Activated T-cell treated with anti-CD3 and anti-CD28 coated beads, Interleukin-2, amount 50 U/mL, for 24 hours (primary cell): ENCODE results near the gene SHD.
"Not testable (repeated sequence)": the region's sequence is repeated elsewhere in the genome, so short reads cannot be mapped to it uniquely, and the experiment has no call there.

ENCODE experiments used
- DNase-seq: peaks from one replicate; pipeline ENCODE4 v3.0.0-alpha.2; 2020
- H3K27ac Mint-ChIP-seq: 2 replicates; pipeline ENCODE4 v1.8.0; 2020; ENCODE audit warnings: mild to moderate bottlenecking, mixed read lengths
- H3K27me3 Mint-ChIP-seq: 2 replicates; pipeline ENCODE4 v1.8.0; 2020; ENCODE audit warnings: mixed read lengths
- H3K36me3 Mint-ChIP-seq: 2 replicates; pipeline ENCODE4 v1.8.0; 2020; ENCODE audit warnings: low read depth, mixed read lengths
- H3K4me1 Mint-ChIP-seq: 2 replicates; pipeline ENCODE4 v1.8.0; 2020; ENCODE audit warnings: low read depth, mixed read lengths
- H3K4me3 Mint-ChIP-seq: 2 replicates; pipeline ENCODE4 v1.8.0; 2020; ENCODE audit warnings: mild to moderate bottlenecking, moderate library complexity, mixed read lengths
- H3K9me3 Mint-ChIP-seq: 2 replicates; pipeline ENCODE4 v1.8.0; 2020; ENCODE audit warnings: mixed read lengths

Gene SHD

DNA sequence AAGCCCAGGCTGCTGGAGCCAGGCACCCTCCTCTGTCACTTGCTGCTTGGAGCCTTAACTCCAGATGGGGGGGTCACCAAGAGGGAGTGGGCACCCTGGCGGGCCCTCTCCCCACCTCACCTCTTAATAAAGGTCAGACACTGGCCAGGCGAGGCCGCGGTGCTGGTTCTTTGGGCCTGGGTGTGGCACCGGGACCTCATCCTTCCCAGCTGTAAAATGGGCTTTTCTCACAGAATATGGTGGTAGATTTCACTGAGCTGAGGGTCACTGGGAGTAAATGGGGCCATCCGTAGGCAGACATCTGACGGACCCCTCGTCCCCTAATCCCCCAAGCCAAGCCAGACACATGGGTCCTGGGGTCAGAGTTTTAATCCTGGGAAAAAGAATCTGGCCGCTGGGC, 44.6 kb downstream of the SHD start:
- Mint-ChIP-seq H3K4me1 (peaks cover 21% of the 10 kb centered on the region), H3K27ac (no peak overlapping the region), H3K9me3 (no peaks in the 10 kb centered on the region), H3K27me3 (no peaks in the 10 kb centered on the region), H3K4me3 (no peak overlapping the region), H3K36me3 (peaks cover 2% of the 10 kb centered on the region)
- no peak for DNase-seq

DNA sequence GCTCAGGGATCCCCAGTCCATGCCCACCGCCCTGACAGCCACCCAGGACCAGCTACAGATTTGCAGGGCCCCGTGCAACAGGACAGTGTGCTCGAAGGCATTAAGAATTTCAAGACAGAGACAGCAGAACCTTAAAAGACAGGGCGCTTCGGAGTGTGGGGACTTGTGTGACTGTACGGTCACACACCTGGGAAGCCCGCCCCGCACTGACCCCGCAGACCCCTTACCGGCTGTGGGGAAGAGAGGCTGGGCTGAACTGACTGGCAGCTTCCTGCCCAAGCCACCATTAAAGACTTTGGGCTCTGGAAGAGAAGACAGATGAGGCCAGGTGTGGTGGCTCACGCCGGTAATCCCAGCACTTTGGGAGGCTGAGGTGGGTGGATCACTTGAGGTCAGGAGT, 45.2 kb downstream of the SHD start:
- Mint-ChIP-seq H3K9me3 (no peaks in the 10 kb centered on the region), H3K4me1 (peaks cover 24% of the 10 kb centered on the region), H3K36me3 (peaks cover 7% of the 10 kb centered on the region), H3K27me3 (no peaks in the 10 kb centered on the region), H3K4me3 (no peak overlapping the region), H3K27ac (peak overlapping the region; percentile 24)
- DNase-seq, result no peak

DNA sequence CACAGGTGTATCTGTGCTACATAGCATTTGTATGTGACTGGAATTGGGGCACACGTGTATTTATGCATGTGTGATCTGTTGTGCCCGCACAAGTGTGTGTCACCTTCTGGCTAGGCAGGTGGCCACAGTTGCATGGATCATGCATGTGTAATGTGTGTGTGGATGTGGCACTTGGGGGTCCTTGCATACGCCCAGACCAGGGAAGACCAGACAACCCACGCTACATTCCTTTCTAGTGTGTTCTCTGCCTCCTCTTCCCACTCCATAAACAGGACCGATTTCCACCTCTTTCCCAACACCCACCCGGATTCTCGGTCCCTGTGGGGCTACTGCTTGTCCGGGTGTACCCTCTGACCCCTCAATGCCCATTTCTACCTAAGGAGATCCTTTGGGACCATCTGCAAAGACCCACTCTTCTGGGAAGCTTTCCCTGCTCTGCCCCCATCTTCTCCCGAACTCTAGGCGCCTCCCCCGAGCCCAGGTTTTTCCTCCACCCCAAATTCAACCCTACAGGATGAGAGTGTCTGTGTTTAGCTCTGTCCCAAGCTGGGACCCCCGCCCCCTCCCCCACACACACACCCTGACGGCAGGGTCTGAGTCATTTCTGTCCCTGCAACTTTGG, 47.3 kb downstream of the SHD start:
- H3K4me1 Mint-ChIP-seq, result peaks cover 32% of the 10 kb centered on the region
- no peak for DNase-seq
- peaks cover 15% of the 10 kb centered on the region for H3K36me3 Mint-ChIP-seq
- H3K4me3 Mint-ChIP-seq, result peak overlapping the region; percentile 32
- H3K9me3 Mint-ChIP-seq, result no peaks in the 10 kb centered on the region
- no peaks in the 10 kb centered on the region for H3K27me3 Mint-ChIP-seq
- peak overlapping the region; percentile 10 for H3K27ac Mint-ChIP-seq

DNA sequence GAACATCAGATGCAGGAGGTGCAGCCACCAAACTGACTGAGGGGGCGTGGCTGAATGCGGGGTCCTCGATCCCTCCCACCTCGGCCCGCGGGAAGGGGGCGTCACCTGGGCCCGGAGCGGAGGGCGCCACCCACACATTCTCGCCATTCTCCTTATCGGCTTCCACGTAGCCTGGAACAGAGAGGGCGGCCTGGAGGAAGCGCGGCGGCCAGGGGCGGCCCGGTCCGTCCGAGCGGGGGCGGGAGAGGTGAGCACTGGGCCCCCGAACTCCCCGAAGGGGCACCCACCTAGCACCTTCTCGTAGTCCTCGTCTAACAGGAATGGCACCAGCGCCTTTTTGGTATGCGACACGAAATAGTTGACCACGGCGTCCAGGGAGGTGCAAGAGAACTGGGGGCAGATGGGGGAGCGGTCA, 47.8 kb downstream of the SHD start:
- Mint-ChIP-seq H3K4me3 (peak overlapping the region; percentile 67), H3K27ac (no peak overlapping the region), H3K36me3 (peaks cover 15% of the 10 kb centered on the region), H3K9me3 (no peaks in the 10 kb centered on the region), H3K4me1 (peaks cover 32% of the 10 kb centered on the region), H3K27me3 (no peaks in the 10 kb centered on the region)
- peak; percentile 52 for DNase-seq

DNA sequence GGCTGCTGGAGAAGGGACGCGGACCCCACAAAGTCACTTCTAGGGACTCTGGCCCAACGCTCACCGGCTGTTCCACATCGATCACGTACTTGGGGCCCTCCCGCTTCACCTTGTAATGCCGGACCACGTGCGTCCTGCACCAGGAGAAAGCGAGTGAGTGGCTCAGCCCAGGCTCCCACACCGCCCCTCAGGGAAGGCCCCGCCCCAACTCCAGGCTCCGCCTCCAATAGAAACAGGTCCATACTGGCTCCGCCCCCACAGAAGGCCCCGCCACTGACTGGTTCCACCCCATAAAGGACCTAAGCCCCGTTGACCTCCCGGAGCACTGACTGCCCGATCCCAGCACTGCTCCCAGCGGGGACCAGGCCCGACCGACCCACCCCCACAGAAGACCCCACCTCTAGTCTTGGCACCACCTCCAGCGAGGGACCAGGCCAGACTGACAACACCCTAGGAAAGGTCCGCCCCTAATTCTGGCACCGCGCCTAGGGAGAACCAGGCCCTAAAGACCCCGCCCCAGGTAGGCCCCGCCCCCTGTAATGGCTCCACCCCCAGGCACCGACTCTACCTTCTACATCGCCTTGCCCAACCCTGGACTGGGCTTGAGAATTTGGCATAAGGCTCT, 48.3 kb downstream of the SHD start:
- Mint-ChIP-seq H3K9me3 (no peaks in the 10 kb centered on the region), H3K36me3 (peaks cover 15% of the 10 kb centered on the region), H3K4me3 (peak overlapping the region; percentile 67), H3K27ac (peak overlapping the region; percentile 40), H3K27me3 (no peaks in the 10 kb centered on the region), H3K4me1 (peaks cover 32% of the 10 kb centered on the region)
- DNase-seq, result peak; percentile 84

DNA sequence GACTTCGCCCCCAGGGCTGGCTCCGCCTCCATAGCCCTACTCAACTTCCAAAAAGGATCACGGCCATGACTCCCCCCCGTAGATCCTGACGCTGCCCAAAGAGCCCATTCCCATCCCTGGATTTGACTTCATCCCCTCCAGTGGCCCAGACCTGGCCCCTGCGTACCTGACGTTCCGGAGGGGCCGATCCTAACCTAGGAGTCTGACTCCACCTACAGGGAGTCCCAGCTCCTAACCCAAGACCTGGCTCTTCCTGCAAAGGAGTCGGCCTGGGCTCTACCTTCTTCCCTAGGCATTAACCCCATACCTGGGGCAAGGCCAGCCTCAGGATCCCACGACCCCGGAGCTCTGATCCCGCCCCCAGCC, 48.8 kb downstream of the SHD start:
- H3K27ac Mint-ChIP-seq, result peak overlapping the region; percentile 52
- H3K27me3 Mint-ChIP-seq, result no peaks in the 10 kb centered on the region
- peak overlapping the region; percentile 67 for H3K4me3 Mint-ChIP-seq
- no peaks in the 10 kb centered on the region for H3K9me3 Mint-ChIP-seq
- peaks cover 32% of the 10 kb centered on the region for H3K4me1 Mint-ChIP-seq
- H3K36me3 Mint-ChIP-seq, result peaks cover 15% of the 10 kb centered on the region
- no peak for DNase-seq

DNA sequence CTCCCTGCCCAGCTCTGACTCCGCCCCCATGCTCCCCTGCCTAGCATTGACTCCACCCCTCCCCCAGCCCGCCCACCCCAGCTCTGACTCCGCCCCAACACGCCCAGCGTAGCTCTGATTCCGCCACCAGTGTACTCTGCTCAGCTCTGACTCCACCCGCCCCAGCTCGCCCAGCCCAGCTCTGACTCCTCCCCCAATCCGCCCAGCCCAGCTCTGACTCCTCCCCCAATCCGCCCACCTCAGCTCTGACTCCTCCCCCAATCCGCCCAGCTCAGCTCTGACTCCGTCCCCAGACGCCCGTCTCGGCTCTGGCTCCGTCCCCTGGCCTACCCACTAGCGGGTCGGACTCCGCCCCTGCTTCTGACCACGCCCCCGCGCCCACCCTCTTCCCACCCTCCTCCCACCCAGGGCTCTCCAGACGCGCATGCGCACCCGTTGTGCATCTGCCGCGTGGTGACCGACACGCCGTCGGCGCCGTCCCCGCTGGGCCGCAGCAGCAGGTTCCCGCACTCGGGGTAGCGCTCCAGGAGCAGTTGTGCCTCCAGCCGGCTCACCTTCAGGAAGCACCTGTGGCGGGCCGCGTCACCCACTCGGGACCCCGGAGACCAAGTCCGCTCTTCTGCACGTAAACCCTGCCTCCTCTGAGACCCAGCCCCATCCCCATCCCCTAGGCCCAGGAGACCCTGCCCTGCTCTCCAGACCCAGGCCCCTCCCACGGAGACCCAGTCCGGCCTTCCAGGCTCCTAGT, 49.4 kb downstream of the SHD start:
- Mint-ChIP-seq H3K9me3 (no peaks in the 10 kb centered on the region), H3K27ac (peak overlapping the region; percentile 94), H3K4me1 (peaks cover 32% of the 10 kb centered on the region), H3K4me3 (peak overlapping the region; percentile 92), H3K36me3 (peaks cover 15% of the 10 kb centered on the region), H3K27me3 (no peaks in the 10 kb centered on the region)
- peak; percentile 98 for DNase-seq

DNA sequence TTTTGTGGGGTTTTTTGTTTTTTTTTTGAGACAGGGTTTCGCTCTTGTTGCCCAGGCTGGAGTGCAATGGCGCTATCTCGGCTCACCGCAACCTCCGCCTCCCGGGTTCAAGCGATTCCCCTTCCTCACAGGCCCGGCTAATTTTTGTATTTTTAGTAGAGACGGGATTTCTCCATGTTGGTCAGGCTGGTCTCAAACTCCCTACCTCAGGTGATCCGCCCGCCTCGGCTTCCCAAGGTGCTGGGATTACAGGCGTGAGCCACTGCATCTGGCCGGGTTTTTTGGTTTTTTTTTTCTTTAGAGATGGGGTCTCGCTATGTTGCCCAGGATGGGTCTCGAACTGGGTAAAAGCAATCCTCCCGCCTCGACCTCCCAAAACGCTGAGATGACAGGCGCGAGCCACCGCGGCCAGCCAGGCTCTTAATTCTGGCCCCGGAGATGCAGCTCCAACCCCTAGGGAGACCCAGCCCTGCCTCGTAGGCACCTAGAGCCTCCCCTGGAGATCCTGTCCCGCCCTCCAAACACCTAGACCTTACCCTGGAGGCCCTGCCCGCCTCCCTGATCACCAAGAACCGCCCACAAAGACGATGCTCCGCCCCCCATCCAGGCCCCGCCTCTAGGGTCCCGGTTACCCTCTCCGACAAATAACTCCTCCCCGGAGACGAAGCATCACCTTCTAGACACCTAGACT, 50.1 kb downstream of the SHD start:
- DNase-seq, result peak; percentile 74
- peak overlapping the region; percentile 94 for H3K27ac Mint-ChIP-seq
- peaks cover 15% of the 10 kb centered on the region for H3K36me3 Mint-ChIP-seq
- H3K9me3 Mint-ChIP-seq, H3K27me3 Mint-ChIP-seq: not testable (repeated sequence)
- H3K4me3 Mint-ChIP-seq, result peak overlapping the region; percentile 92
- peaks cover 32% of the 10 kb centered on the region for H3K4me1 Mint-ChIP-seq

DNA sequence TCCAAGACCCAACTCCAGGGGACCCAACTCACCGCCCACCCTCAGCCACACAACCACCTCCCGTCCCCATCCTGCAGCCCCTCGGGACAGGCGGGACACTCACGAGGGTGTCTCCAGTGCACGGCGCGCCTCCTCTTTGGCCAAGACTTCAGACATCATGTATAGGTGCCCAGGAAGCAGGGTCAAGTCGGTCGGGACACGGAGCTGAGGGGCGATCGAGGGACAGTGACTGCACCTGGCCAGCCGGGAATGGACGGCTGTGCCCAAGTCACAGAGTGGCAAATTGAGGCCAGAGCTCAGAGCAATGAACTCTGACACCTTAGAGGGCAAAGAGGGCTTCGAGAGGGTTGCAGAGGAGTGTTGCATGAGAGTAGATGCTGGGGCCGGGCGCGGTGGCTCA, 50.8 kb downstream of the SHD start:
- Mint-ChIP-seq H3K27me3 (no peaks in the 10 kb centered on the region), H3K27ac (peak overlapping the region; percentile 37), H3K4me1 (peaks cover 32% of the 10 kb centered on the region), H3K9me3 (peaks cover under 1% of the 10 kb centered on the region), H3K4me3 (peak overlapping the region; percentile 52), H3K36me3 (peaks cover 15% of the 10 kb centered on the region)
- no peak for DNase-seq

DNA sequence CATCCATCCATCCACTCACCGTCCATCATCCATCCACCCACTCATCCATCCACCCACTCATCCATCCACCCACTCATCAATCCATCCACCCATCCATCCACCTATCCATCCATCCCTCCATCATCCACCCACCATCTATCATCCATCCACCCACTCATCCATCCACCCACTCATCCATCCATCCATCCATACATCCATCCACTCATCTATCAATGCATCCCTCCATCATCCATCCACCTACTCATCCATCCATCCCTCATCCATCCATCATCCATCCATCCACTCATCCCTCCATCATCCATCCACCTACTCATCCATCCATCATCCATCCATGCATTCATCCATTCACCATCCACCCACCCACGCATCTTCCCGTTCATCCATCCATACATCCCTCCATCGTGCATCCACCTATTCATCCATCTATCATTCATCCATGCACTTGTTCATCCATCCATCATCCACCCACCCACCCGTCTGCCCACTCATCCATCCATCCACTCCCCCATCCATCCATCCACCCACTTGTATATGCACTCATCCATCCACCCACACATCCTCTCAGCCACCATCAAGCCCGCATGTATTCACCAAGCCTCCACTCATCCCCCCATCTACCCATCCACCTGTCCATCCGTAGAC, 56.0 kb downstream of the SHD start:
- H3K4me1 Mint-ChIP-seq, result peaks cover 18% of the 10 kb centered on the region
- no peak overlapping the region for H3K27ac Mint-ChIP-seq
- peaks cover 8% of the 10 kb centered on the region for H3K9me3 Mint-ChIP-seq
- no peak for DNase-seq
- no peak overlapping the region for H3K4me3 Mint-ChIP-seq
- peaks cover 5% of the 10 kb centered on the region for H3K36me3 Mint-ChIP-seq
- no peaks in the 10 kb centered on the region for H3K27me3 Mint-ChIP-seq

DNA sequence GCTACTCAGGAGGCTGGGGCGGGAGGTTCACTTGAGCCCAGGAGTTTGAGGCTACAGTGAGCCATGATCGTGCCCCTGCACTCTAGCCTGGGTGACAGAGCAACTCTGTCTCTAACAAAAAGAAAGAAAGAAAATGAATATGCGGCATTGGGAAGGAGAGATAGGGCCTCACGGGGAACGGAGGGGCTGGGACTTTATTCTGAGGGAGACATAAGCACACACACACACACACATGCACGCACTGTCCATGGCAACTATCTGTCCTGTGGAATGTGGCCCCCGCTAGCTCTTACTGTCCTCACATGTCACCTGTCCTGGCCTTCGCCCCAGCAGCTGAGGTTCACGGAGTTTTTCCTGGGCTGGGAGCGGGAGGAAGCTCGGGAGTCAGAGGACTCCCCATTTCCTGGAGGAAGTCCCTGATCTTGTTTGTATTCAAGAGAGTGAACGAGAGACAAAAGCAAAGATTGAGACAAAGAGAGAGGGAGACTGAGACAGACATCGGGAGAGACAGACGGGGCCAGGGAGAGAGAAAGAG, 58.9 kb downstream of the SHD start:
- Mint-ChIP-seq H3K27ac (peak overlapping the region; percentile 88), H3K4me3 (peak overlapping the region; percentile 85), H3K27me3 (no peaks in the 10 kb centered on the region), H3K9me3 (peaks cover 8% of the 10 kb centered on the region), H3K4me1 (peaks cover 22% of the 10 kb centered on the region), H3K36me3 (peaks cover 2% of the 10 kb centered on the region)
- peak; percentile 61 for DNase-seq

DNA sequence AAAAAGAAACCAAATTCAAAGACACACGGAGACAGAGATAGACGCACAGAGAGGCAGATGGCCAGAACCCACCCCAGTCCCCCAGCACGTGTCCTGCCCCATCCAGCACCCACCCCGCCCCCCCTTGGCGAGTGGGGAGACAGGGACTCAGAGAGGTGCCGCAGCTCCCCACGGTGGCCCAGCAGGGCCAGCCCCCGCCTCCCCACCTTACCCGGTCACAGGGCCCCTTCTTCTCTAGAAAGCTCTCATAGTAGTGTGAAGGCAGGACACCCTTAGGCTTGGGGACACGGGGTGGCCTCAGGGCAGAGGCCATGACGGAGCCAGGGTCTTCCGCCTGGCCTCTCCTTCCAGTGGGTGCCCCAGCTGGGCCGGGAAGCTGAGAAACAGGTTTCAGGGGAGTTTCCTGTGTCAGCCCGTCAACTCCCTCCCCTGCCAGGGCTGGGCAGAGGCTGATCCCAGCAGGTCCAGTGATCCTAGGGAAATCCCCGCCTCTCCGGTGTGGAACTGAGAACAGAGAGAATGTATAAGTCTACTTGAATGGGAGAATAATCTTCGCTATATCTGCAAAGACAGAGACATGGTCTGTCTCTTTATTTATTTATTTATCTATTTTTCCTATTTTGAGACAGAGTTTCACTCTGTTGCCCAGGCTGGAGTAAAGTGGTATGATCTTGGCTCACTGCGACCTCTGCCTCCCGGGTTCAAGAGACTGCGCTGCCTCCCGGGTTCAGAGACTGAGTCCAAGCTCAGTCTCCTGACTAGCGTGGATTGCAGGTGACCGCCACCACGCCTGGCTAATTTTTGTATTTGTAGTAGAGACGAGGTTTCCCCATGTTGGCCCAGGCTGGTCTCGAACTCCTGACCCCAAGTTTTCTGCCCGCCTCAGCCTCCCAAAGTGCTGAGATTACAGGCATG, 59.6 kb downstream of the SHD start, which contains the start of gene STAP2:
STAP2 (minus strand) TSS at position 387 of the 915 bp plus-strand sequence; CDS start at position 313, 74 bp downstream.
- Mint-ChIP-seq H3K27ac (peak within 1 kb of the TSS; percentile 88), H3K4me3 (peak within 1 kb of the TSS; percentile 85), H3K27me3 (no peaks in the 10 kb centered on the region), H3K9me3 (peaks cover 8% of the 10 kb centered on the region), H3K36me3 (peaks cover 2% of the 10 kb centered on the region), H3K4me1 (peaks cover 25% of the 10 kb centered on the region)
- peak; percentile 65 for DNase-seq
